ENCODE measurements around the gene DNAJB8. TPM values are rescaled to one million over a fixed set of nuclear protein-coding genes. Genes with fewer than 3 reads are reported as not detected.

Gene DNAJB8
- total and polyA plus RNA-seq, 12 donors = not detected

DNA sequence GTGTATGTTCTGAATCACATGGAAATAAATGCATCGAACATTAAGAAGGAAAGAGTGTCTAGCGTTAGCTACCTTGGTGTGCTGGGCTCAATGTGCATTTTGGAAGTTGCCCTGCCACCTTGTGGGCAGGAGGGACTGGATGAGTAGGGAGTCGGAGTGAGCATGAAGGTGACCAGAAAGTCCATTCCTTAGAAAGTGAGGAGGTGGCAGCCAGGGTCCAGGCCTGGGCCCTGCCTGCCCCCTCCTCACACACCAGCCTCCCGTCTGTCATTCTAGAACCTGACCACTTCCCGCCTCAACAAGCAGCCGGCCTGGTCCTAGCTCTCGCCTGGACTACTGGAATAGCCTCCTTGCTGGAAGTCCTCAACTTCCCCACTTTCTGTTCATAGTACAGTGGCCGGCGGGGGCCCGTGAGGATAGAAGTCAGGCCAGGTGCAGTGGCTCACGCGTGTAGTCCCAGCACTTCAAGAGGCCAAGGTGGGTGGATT lies 36.5 kb upstream of the DNAJB8 start:
- H3K36me3 ChIP-seq = no peaks in the 10 kb centered on the region
- peaks cover 3 to 49% (median 22%) of the 10 kb centered on the region in 7 donors for H3K27me3 ChIP-seq
- 89 to 90% methylated on average over 12 of the region's 12 CpGs for WGBS, 2 donors
- TF ChIP-seq, protein P1, sequence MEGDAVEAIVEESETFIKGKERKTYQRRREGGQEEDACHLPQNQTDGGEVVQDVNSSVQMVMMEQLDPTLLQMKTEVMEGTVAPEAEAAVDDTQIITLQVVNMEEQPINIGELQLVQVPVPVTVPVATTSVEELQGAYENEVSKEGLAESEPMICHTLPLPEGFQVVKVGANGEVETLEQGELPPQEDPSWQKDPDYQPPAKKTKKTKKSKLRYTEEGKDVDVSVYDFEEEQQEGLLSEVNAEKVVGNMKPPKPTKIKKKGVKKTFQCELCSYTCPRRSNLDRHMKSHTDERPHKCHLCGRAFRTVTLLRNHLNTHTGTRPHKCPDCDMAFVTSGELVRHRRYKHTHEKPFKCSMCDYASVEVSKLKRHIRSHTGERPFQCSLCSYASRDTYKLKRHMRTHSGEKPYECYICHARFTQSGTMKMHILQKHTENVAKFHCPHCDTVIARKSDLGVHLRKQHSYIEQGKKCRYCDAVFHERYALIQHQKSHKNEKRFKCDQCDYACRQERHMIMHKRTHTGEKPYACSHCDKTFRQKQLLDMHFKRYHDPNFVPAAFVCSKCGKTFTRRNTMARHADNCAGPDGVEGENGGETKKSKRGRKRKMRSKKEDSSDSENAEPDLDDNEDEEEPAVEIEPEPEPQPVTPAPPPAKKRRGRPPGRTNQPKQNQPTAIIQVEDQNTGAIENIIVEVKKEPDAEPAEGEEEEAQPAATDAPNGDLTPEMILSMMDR (IDR thresholded peaks at IDR 0.05) = peak in 7 of 9 donors; percentile 17 to 39 (median 25)
- ATAC-seq (peak in 2 of 8 donors; percentile 18 to 35), DNase-seq (no peak)
- H3K4me3 ChIP-seq = no peak overlapping the region
- peaks cover 0 to 5% (median 1%) of the 10 kb centered on the region in 9 donors for H3K4me1 ChIP-seq
- H3K9me3 ChIP-seq = peaks cover 0 to 3% (median 0%) of the 10 kb centered on the region in 11 donors
- no peak overlapping the region for H3K27ac ChIP-seq
- intact Hi-C loops (cut with DNase I) = loop anchor here in 3 of 10 donors (5.0 to 10.0 kb wide), 5 partner anchors 39 to 411 kb away; no protein-coding TSS in a partner anchor

DNA sequence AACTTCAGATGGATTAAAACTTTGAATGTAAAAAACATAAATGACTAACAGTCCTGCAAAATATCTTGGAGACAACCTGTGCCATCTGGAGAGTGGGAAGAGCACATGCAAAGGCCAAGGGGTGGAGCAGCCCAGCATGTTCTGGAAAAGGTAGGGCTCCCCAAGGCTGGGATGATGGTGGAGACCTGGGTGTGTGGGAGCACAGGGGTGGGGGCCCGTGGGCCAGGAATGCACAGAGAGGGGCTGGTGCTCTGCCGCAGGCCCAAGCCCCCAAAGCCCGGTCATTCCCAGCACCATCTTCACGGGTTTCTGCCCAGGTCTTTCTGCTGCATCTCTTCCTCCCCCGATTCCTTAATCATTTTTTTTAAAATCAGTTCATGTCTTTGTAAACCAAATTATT lies 36.0 kb upstream of the DNAJB8 start:
- TF ChIP-seq, protein P1 (IDR thresholded peaks at IDR 0.05) = no peak
- H3K9me3 ChIP-seq = peaks cover 0 to 3% (median 0%) of the 10 kb centered on the region in 11 donors
- no peak overlapping the region for H3K4me3 ChIP-seq
- peaks cover 0 to 9% (median 4%) of the 10 kb centered on the region in 9 donors for H3K4me1 ChIP-seq
- peaks cover 3 to 52% (median 26%) of the 10 kb centered on the region in 7 donors for H3K27me3 ChIP-seq
- intact Hi-C loops (cut with DNase I) = loop anchor here in 3 of 10 donors (5.0 to 10.0 kb wide), 5 partner anchors 40 to 410 kb away; no protein-coding TSS in a partner anchor
- no peaks in the 10 kb centered on the region for H3K36me3 ChIP-seq
- 84 to 89% methylated on average over 5 of the region's 5 CpGs for WGBS, 2 donors
- DNase-seq (no peak), ATAC-seq (no peak)
- H3K27ac ChIP-seq = no peak overlapping the region

DNA sequence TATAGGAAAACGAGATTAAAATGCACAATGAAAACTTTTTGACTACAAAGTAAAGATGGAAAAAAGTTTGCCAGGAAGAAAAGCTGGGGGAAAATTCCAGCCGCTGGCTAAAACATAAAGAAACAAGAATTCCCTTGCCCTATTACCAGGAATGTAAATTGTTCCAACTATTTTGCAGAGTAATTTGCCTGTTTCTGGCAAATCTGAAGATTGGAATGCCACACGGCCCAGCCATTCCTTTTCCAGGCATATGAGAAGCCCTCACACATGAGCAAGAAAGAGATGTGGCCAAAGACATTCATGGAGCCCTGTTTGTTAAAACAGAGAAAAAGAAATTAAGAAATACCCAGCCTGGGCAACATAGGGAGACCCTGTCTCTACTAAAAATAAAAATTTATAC lies 34.7 kb upstream of the DNAJB8 start:
- H3K27ac ChIP-seq = no peak overlapping the region
- TF ChIP-seq, protein P1 (IDR thresholded peaks at IDR 0.05) = no peak
- H3K9me3 ChIP-seq = peaks cover 0 to 3% (median 0%) of the 10 kb centered on the region in 11 donors
- DNase-seq (no peak), ATAC-seq (no peak)
- H3K4me1 ChIP-seq = peaks cover 0 to 19% (median 14%) of the 10 kb centered on the region in 9 donors
- WGBS, 2 donors = 78 to 85% methylated on average over 3 of the region's 3 CpGs
- H3K27me3 ChIP-seq = peaks cover 3 to 56% (median 37%) of the 10 kb centered on the region in 7 donors
- H3K4me3 ChIP-seq = no peak overlapping the region
- intact Hi-C loops (cut with DNase I) = loop anchor here in 3 of 10 donors (5.0 to 10.0 kb wide), 5 partner anchors 41 to 409 kb away; no protein-coding TSS in a partner anchor
- no peaks in the 10 kb centered on the region for H3K36me3 ChIP-seq

DNA sequence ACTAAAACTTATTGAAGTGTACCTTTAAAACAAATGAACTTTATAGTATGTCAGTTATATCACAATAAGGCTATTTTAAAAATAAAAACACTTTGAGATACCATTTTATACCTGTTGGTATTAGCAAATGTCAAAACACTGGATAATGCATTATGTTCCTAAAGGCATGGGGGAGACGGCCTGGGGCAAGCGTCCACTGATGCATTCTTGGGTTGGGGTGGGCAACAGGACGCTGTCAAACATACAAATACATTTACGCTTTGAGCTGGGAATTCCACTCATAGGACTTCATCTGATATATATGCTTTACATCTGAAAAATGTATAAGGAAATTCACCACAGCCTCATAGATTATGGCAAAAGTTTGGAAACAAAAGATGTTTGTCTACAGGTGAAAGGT lies 33.9 kb upstream of the DNAJB8 start:
- WGBS, 2 donors = 91 to 96% methylated on average over 4 of the region's 4 CpGs
- intact Hi-C loops (cut with DNase I) = loop anchor here in 3 of 10 donors (5.0 to 10.0 kb wide), 5 partner anchors 42 to 408 kb away; no protein-coding TSS in a partner anchor

More for the DNA sequence above, 33.9 kb upstream of the DNAJB8 start:
- TF ChIP-seq, protein P1 (IDR thresholded peaks at IDR 0.05) = no peak
- Histone ChIP-seq H3K27ac (no peak overlapping the region), H3K4me1 (peaks cover 0 to 19% (median 14%) of the 10 kb centered on the region in 9 donors), H3K4me3 (no peak overlapping the region), H3K36me3 (no peaks in the 10 kb centered on the region), H3K27me3 (peaks cover 3 to 65% (median 37%) of the 10 kb centered on the region in 7 donors), H3K9me3 (peaks cover 0 to 3% (median 0%) of the 10 kb centered on the region in 11 donors)
- DNase-seq (no peak), ATAC-seq (no peak)
